ENCODE results near the gene CLRN2.

- no peak for TF ChIP-seq POLR2A (IDR thresholded peaks at IDR 0.05; ENCODE audit: low read depth, low read length)
- no peak for TF ChIP-seq CTCF (conservative IDR thresholded peaks at IDR 0.05; ENCODE audit: low read depth, low read length)
- TF ChIP-seq USF2 (IDR thresholded peaks at IDR 0.05; ENCODE audit: low read depth, low read length) = no peak
- no peak for TF ChIP-seq SMC3 (IDR thresholded peaks at IDR 0.05; ENCODE audit: low read depth, low read length)
- no peak for TF ChIP-seq MXI1 (IDR thresholded peaks at IDR 0.05; ENCODE audit: borderline replicate concordance, low read depth, low read length)
- TF ChIP-seq NFE2L2 (IDR thresholded peaks at IDR 0.05; ENCODE audit: low read depth, low read length) = no peak
- TF ChIP-seq CEBPB (IDR thresholded peaks at IDR 0.05; ENCODE audit: low read depth, low read length) = no peak
- no peak for TF ChIP-seq BHLHE40 (IDR thresholded peaks at IDR 0.05; ENCODE audit: low read depth, low read length)
- TF ChIP-seq CHD1 (IDR thresholded peaks at IDR 0.05; ENCODE audit: low read depth, low read length) = no peak
- TF ChIP-seq RCOR1 (IDR thresholded peaks at IDR 0.05; ENCODE audit: insufficient replicate concordance, low read length) = no peak
- TF ChIP-seq RFX5 (IDR thresholded peaks at IDR 0.05; ENCODE audit: low read depth, low read length) = no peak
- TF ChIP-seq MAFK (IDR thresholded peaks at IDR 0.05; ENCODE audit: low read depth, low read length) = no peak
- TF ChIP-seq RAD21 (IDR thresholded peaks at IDR 0.05; ENCODE audit: low read length) = no peak
- no peak for TF ChIP-seq MAZ (IDR thresholded peaks at IDR 0.05; ENCODE audit: borderline replicate concordance, low read depth, low read length)
Observed at GRCh38 chr4:17489123-17489522, 25.8 kb upstream of the CLRN2 start.
